Esophagus squamous epithelium (tissue), 4 donors: Measurements from ENCODE around the gene NDUFS2.

ENCODE experiments used
- POLR2A ChIP-seq, 4 donors: fragments of 450-650 bp; IDR thresholded peaks; one replicate each; pipeline ENCODE4 v1.6.1; 2017; ENCODE audit warnings: antibody characterized with exemption in 4 of 4, mild to moderate bottlenecking in 4 of 4, moderate library complexity in 3 of 4
- TF ChIP-seq, protein P1 (sequence below), 6 experiments: fragments of 450-650 bp in 4 of 6; fragments of 200-600 bp in 2 of 6; sonication (generic) in 2 of 6; IDR thresholded peaks; one replicate each; pipeline ENCODE4 v1.5.1; 2016 to 2019; ENCODE audit warnings: antibody characterized with exemption in 6 of 6, mild to moderate bottlenecking in 4 of 6, moderate library complexity in 4 of 6

DNA sequence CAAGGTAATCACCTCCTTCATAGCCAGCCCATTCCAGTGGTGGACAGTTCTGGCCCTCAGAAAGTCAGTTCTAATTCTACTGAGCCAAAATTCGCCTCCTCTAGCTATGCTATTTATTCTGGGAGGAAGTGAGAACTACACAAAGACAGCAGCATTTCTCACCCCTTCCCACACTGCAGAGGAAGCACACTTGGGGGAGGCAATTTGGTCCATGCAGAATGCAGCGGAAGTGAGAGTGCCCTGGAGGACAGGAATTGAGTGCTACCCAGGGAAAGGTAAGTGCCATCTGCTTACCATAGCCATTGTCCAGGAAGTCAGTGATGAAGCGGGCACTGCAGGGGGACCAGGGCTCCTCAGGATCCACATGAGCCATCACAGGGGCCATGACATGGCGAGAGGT lies 7.0 kb upstream of the NDUFS2 start:
- TF ChIP-seq, protein P1, sequence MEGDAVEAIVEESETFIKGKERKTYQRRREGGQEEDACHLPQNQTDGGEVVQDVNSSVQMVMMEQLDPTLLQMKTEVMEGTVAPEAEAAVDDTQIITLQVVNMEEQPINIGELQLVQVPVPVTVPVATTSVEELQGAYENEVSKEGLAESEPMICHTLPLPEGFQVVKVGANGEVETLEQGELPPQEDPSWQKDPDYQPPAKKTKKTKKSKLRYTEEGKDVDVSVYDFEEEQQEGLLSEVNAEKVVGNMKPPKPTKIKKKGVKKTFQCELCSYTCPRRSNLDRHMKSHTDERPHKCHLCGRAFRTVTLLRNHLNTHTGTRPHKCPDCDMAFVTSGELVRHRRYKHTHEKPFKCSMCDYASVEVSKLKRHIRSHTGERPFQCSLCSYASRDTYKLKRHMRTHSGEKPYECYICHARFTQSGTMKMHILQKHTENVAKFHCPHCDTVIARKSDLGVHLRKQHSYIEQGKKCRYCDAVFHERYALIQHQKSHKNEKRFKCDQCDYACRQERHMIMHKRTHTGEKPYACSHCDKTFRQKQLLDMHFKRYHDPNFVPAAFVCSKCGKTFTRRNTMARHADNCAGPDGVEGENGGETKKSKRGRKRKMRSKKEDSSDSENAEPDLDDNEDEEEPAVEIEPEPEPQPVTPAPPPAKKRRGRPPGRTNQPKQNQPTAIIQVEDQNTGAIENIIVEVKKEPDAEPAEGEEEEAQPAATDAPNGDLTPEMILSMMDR (IDR thresholded peaks at IDR 0.05) = no peak
- TF ChIP-seq POLR2A (IDR thresholded peaks at IDR 0.05) = no peak
